Measurements from ENCODE around the gene RPSA.

DNA sequence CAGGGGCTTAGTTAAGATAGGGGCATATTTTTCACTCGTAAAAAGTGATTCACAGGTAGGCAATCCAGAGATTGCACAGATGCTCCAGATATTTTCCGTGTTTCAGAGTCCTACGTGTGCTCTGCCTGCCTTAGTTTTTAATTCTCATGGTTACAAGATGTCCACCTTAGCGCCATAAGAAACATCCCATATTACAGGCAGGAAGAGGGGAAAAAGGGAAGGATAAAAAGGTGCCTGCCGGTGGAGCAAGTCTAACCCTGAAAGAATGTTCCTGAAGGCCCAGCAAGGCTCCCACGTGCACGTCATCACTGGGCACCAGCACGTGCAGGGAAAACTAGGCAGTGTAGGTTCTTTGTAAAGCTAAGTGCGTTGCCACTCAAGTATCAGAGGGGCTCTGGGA lies 50.8 kb downstream of the RPSA start:
- TF ChIP-seq, protein P1, sequence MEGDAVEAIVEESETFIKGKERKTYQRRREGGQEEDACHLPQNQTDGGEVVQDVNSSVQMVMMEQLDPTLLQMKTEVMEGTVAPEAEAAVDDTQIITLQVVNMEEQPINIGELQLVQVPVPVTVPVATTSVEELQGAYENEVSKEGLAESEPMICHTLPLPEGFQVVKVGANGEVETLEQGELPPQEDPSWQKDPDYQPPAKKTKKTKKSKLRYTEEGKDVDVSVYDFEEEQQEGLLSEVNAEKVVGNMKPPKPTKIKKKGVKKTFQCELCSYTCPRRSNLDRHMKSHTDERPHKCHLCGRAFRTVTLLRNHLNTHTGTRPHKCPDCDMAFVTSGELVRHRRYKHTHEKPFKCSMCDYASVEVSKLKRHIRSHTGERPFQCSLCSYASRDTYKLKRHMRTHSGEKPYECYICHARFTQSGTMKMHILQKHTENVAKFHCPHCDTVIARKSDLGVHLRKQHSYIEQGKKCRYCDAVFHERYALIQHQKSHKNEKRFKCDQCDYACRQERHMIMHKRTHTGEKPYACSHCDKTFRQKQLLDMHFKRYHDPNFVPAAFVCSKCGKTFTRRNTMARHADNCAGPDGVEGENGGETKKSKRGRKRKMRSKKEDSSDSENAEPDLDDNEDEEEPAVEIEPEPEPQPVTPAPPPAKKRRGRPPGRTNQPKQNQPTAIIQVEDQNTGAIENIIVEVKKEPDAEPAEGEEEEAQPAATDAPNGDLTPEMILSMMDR (IDR thresholded peaks at IDR 0.05) = no peak
- no peak for TF ChIP-seq POLR2A (IDR thresholded peaks at IDR 0.05)
